ENCODE measurements around the gene SELPLG.

DNA sequence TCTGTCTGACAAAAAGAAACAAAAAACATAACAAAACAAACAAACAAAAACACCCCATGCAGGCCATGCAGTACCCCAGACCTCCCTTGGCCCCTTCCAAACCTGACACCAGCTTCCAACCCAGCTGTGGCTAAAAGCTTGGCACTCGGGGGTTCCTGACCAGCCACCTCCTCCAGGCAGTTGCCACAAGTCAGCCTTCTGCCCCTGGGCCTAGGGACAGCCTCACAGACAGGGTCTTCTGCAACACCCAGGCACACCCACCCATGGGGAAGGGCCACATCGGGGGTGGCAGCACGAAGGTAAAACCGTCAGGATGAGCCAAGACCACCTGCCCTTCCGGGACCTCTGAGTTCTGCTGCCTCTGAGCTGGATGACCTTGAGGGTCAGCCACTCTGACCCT lies 25.1 kb downstream of the SELPLG start:
- TF ChIP-seq POLR2A (IDR thresholded peaks at IDR 0.05; ENCODE audit: low read length) (no peak), GATA1 (IDR thresholded peaks at IDR 0.05; ENCODE audit: low read depth, low read length) (no peak)

Data from erythroblast (primary cell).